ENCODE data around the gene PACSIN1. TPM values are rescaled to one million over a fixed set of nuclear protein-coding genes. Genes with fewer than 3 reads are reported as not detected.

Gene PACSIN1
- total RNA-seq, 2 experiments from 2014 or later = 19.3 to 88.4 TPM

DNA sequence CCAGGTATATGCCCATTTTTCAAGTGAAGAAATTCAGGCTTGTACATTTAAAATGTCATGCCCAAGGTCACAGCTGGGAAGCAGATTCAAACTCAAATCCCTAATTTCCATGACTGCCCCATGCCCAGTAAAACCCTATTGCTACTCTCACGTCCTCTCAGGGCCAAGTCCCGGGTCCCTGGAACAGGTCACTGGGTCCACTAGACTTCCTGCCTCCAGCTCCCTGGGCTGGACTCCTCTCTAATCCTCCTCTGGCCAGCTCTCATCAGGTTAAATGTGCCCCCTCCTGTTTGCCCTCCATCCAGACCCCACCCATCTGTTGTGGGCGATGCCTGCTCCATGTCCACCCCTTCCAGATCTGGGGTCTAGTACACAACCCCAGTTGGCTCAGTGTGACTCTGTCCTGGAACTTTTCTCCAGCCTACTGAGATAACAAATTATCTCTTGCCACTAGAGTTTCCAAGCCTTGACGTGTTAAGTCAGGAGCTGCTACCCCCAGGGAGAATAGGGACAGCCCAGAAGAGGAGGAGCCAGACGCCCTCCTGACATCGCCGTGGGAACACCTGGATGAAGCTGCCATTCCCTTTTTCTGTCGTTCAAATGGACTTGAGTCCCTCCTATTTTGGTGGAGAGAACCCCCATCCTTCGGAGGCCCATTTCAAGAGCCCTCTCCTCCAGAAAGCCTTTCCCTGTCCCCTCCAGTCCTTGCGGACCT is 93.9 kb downstream of the PACSIN1 start:
- H3K36me3 ChIP-seq (ENCODE audit: insufficient read depth, low read length) = no peaks in the 10 kb centered on the region
- intact Hi-C loops (cut with micrococcal nuclease; ENCODE audit: unreplicated experiment) = loop anchor here (2.0 kb wide), 1 partner anchor 99 kb away; no protein-coding TSS in a partner anchor
- no peaks in the 10 kb centered on the region for H3K79me2 ChIP-seq (ENCODE audit: insufficient read depth, low read depth, low read length)
- no peaks in the 10 kb centered on the region for H3K9me3 ChIP-seq (ENCODE audit: low read length)
- H3K27ac ChIP-seq (ENCODE audit: low read depth, low read length, poor library complexity, severe bottlenecking) = no peak overlapping the region
- DNase-seq (ENCODE audit: low spot score) = no peak
- no peak overlapping the region for H3K4me2 ChIP-seq (ENCODE audit: low read length)
- ChIA-PET POLR2A (interaction anchor here (0.6 to 1.0 kb wide), 2 partner anchors 21 to 34 kb away, joined by 3 read pairs; no protein-coding TSS in a partner anchor), CTCF (ENCODE audit: unreplicated experiment) (no interaction called here)
- H3K4me3 ChIP-seq (ENCODE audit: low read depth, low read length, poor library complexity, severe bottlenecking) = no peak overlapping the region
- H3K9me2 ChIP-seq (ENCODE audit: insufficient read depth, low read length) = no peaks in the 10 kb centered on the region
- H2AFZ ChIP-seq (ENCODE audit: low read length) = no peak overlapping the region
- H4K20me1 ChIP-seq (ENCODE audit: insufficient read depth, low read length) = no peaks in the 10 kb centered on the region
- TF ChIP-seq EZH2phosphoT487 (IDR thresholded peaks at IDR 0.05; ENCODE audit: borderline replicate concordance, low read depth, low read length) = no peak
- TF ChIP-seq, protein P1, sequence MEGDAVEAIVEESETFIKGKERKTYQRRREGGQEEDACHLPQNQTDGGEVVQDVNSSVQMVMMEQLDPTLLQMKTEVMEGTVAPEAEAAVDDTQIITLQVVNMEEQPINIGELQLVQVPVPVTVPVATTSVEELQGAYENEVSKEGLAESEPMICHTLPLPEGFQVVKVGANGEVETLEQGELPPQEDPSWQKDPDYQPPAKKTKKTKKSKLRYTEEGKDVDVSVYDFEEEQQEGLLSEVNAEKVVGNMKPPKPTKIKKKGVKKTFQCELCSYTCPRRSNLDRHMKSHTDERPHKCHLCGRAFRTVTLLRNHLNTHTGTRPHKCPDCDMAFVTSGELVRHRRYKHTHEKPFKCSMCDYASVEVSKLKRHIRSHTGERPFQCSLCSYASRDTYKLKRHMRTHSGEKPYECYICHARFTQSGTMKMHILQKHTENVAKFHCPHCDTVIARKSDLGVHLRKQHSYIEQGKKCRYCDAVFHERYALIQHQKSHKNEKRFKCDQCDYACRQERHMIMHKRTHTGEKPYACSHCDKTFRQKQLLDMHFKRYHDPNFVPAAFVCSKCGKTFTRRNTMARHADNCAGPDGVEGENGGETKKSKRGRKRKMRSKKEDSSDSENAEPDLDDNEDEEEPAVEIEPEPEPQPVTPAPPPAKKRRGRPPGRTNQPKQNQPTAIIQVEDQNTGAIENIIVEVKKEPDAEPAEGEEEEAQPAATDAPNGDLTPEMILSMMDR (conservative IDR thresholded peaks at IDR 0.05; ENCODE audit: low read length) = no peak
- no peaks in the 10 kb centered on the region for H3K4me1 ChIP-seq (ENCODE audit: insufficient read depth, low read length, poor library complexity, severe bottlenecking)
- no TSS peak for BruUV-seq (replicated peaks)

DNA sequence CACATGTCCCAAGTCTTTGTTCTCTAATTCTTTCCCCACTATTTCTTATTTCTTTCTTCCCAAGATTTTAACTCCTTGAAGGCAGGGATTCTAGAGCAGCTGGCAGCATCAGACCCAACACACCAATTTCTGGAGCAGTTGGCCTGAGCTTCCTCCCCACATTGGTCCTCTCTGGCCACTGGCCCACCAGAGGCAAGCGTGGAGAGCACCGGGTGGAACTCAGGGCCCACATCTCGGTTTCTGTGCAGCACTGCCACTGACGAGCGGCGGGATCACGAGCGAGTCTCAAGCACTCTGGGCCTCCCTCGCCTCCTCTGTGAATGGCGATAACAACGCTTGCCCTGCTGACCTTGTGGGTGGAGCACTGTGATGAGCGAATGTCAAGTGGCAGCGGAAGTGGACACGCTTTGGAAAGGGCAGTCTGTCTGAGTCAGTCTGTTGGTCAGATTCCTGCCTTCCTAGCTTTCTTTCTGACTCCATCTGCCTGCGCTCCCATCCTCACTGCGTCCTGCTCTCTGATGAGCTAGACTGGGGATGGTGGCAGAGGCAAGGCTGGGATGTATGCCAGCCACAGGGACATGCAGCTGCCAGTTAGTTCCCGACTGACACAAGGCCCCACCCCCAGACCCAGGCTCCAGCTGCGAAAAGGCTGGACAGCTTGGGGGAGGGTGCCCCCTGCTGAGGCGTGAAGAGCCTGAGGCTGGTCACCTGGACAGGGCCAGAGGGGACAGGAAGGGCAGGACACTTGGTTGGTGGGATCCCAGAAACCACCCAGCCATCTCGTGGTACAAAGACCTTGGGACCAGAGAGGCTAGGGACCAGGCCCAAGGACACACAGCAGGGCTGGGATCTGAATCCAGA is 94.7 kb downstream of the PACSIN1 start:
- no TSS peak for BruUV-seq (replicated peaks)
- H3K36me3 ChIP-seq (ENCODE audit: insufficient read depth, low read length) = no peaks in the 10 kb centered on the region
- no peaks in the 10 kb centered on the region for H3K79me2 ChIP-seq (ENCODE audit: insufficient read depth, low read depth, low read length)
- H3K4me1 ChIP-seq (ENCODE audit: insufficient read depth, low read length, poor library complexity, severe bottlenecking) = no peaks in the 10 kb centered on the region
- no peak overlapping the region for H3K27ac ChIP-seq (ENCODE audit: low read depth, low read length, poor library complexity, severe bottlenecking)
- ChIA-PET CTCF (ENCODE audit: unreplicated experiment) (no interaction called here), POLR2A (interaction anchor here (0.6 to 1.0 kb wide), 2 partner anchors 20 to 33 kb away, joined by 3 read pairs; no protein-coding TSS in a partner anchor)
- no peak overlapping the region for H2AFZ ChIP-seq (ENCODE audit: low read length)
- H4K20me1 ChIP-seq (ENCODE audit: insufficient read depth, low read length) = no peaks in the 10 kb centered on the region
- TF ChIP-seq, protein P1 (conservative IDR thresholded peaks at IDR 0.05; ENCODE audit: low read length) = peak; percentile 36; the same call in 1 of the 2 replicates
- no peak for TF ChIP-seq EZH2phosphoT487 (IDR thresholded peaks at IDR 0.05; ENCODE audit: borderline replicate concordance, low read depth, low read length)
- no peak for DNase-seq (ENCODE audit: low spot score)
- no peak overlapping the region for H3K4me3 ChIP-seq (ENCODE audit: low read depth, low read length, poor library complexity, severe bottlenecking)
- intact Hi-C loops (cut with micrococcal nuclease; ENCODE audit: unreplicated experiment) = loop anchor here (2.0 kb wide), 1 partner anchor 100 kb away; no protein-coding TSS in a partner anchor
- H3K4me2 ChIP-seq (ENCODE audit: low read length) = no peak overlapping the region
- no peaks in the 10 kb centered on the region for H3K9me2 ChIP-seq (ENCODE audit: insufficient read depth, low read length)
- no peaks in the 10 kb centered on the region for H3K9me3 ChIP-seq (ENCODE audit: low read length)

All from OCI-LY7 (cell line).